ENCODE results near the gene ATP1B1. TPM values are rescaled to one million over a fixed set of nuclear protein-coding genes. Genes with fewer than 3 reads are reported as not detected.

Gene ATP1B1
- total and polyA plus RNA-seq, 2 of the 8 experiments (the other 6 are each of a cell fraction or from before 2014, with no cell fraction given), result 16.3 to 76.5 TPM

DNA sequence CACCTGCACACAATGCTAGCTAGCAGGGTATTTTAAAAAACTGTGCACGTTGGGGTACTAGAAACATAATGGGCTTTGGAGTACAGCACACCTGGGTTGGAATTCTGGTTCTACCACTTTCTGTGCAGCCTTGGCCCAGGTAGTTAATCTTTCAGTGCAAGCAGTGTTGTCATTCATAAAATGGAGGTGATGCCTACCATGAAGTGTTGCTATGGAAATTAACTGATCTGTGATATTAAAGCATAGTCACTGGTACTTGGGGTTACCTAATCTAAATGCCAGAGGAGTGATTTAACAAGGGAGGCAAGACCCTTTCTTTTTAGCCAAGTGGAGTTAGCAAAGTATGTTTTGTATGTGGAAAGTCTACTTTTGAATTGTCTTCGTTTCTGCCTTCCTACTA lies 18.0 kb downstream of the ATP1B1 start:
- TF ChIP-seq TCF12 (IDR thresholded peaks at IDR 0.05; ENCODE audit: low read depth, low read length) (no peak), GABPA (IDR thresholded peaks at IDR 0.05; ENCODE audit: borderline replicate concordance, insufficient read depth, low read length) (no peak), EGR1 (IDR thresholded peaks at IDR 0.05; ENCODE audit: borderline replicate concordance, low read depth, low read length) (no peak)
- Histone ChIP-seq H3K4me1 (replicated peaks in 1 of 4; ENCODE audit: control insufficient read depth in 3 of 4, insufficient read depth in 4 of 4, low read length in 3 of 4) (peaks cover 0 to 3% (median 1%) of the 10 kb centered on the region in 4 experiments; a peak in 2 of 7 replicates), H4K5ac (ENCODE audit: insufficient read length, low read depth, low read length) (no peak overlapping the region), H3K4ac (replicated peaks; ENCODE audit: insufficient read length, low read depth, low read length) (no peak overlapping the region), H3K79me1 (ENCODE audit: low read depth, low read length) (peaks cover 4% of the 10 kb centered on the region; the same call in 1 of the 2 replicates), H4K91ac (replicated peaks; ENCODE audit: insufficient read length, low read length) (no peak overlapping the region), H2BK5ac (ENCODE audit: low read depth, low read length) (no peak overlapping the region), H2AK5ac (ENCODE audit: low read depth, low read length) (no peak overlapping the region), H2AFZ (ENCODE audit: low read length) (no peak overlapping the region), H3K27ac (ENCODE audit: low read depth, low read length) (no peak overlapping the region), H3K4me2 (ENCODE audit: insufficient read depth in 1 of 2, low read depth in 2 of 2, low read length in 2 of 2) (no peak overlapping the region), H3K56ac (replicated peaks; ENCODE audit: insufficient read length, low read depth, low read length) (no peak overlapping the region), H3K9me3 (ENCODE audit: insufficient read depth in 2 of 2, low read depth in 1 of 2, low read length in 1 of 2) (no peaks in the 10 kb centered on the region), H3K14ac (ENCODE audit: insufficient read length) (no peak overlapping the region), H2BK12ac (ENCODE audit: low read depth, low read length) (no peak overlapping the region), H2BK20ac (ENCODE audit: low read length) (no peak overlapping the region), H3K23ac (ENCODE audit: insufficient read length) (no peak overlapping the region), H3K36me3 (ENCODE audit: control insufficient read depth in 2 of 4, insufficient read depth in 4 of 4, low read length in 3 of 4) (peaks cover 8 to 42% (median 22%) of the 10 kb centered on the region in 4 experiments), H2BK15ac (ENCODE audit: low read length) (no peak overlapping the region), H4K20me1 (replicated peaks in 1 of 2; ENCODE audit: control insufficient read depth in 1 of 2, insufficient read depth in 2 of 2, low read length in 2 of 2) (peaks cover 0 to 3% of the 10 kb centered on the region in 2 experiments), H3K9ac (replicated peaks in 1 of 4; ENCODE audit: extremely low read depth in 1 of 4, low read depth in 3 of 4, low read length in 3 of 4) (no peak overlapping the region), H3K4me3 (ENCODE audit: extremely low read depth in 1 of 4, insufficient read depth in 2 of 4, low read depth in 3 of 4, low read length in 4 of 4) (no peak overlapping the region), H3K23me2 (ENCODE audit: low read depth, low read length) (no peaks in the 10 kb centered on the region; the same call in 1 of the 2 replicates), H4K8ac (ENCODE audit: extremely low read depth, insufficient read depth, low read length) (no peak overlapping the region), H3K18ac (ENCODE audit: extremely low read depth, low read length) (no peak overlapping the region), H3K79me2 (ENCODE audit: control insufficient read depth in 1 of 2, insufficient read depth in 2 of 2, low read length in 2 of 2) (peaks cover 0 to 25% of the 10 kb centered on the region in 2 experiments; a peak in 1 of 4 replicates), H2BK120ac (replicated peaks; ENCODE audit: low read depth, low read length) (no peak overlapping the region), H3K27me3 (replicated peaks in 1 of 4; ENCODE audit: control insufficient read depth in 3 of 4, extremely low read depth in 1 of 4, insufficient read depth in 3 of 4, low read length in 3 of 4) (no peaks in the 10 kb centered on the region)
- FAIRE-seq (no peak), DNase-seq (ENCODE audit: low read depth in 1 of 2, low spot score in 2 of 2) (no peak)
- 89% methylated on average over 2 of the region's 2 CpGs; no CpG with 5 or more reads in 1 of the 2 experiments for WGBS, 2 experiments (ENCODE audit: extremely low coverage in 1 of 2, insufficient coverage in 1 of 2, insufficient read length in 1 of 2, insufficient replicate concordance in 2 of 2, low coverage in 1 of 2, low lambda C conversion rate in 2 of 2, missing lambda C conversion rate in 1 of 2)
- ChIA-PET POLR2A (ENCODE audit: partially characterized antibody) (no interaction called here), CTCF (ENCODE audit: partially characterized antibody) (no interaction called here)

Data from H1 (cell line).